Skeletal muscle cell (primary cell): ENCODE results near the gene PRR35.

Experiments
- DNase-seq: peaks from one replicate; pipeline ENCODE4 v3.0.0-alpha.2; 2010; ENCODE audit warnings: low read depth
- H3K4me3 ChIP-seq: 2 replicates; pipeline ENCODE4 v1.5.1; 2011; ENCODE audit warnings: low read depth, mild to moderate bottlenecking, control low read depth, low read length, moderate library complexity

Gene PRR35

DNA sequence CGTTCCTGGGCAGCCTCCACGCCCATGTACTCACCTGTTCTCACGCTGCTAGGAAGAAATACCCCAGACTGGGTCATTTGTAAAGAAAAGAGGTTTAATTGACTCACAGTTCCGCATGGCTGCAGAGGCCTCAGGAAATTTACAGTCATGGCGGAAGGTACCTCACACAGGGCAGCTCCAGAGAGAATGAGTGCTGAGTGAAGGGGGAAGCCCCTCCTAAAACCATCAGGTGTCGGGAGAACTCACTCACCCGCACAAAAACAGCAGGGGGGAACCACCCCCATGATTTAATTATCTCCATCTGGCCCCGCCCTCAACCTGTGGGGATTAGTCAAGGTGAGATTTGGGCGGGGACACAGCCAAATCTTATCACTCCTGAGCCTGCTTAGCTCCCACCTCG lies 47.8 kb downstream of the PRR35 start:
- no peak for DNase-seq
- H3K4me3 ChIP-seq: no peak overlapping the region

DNA sequence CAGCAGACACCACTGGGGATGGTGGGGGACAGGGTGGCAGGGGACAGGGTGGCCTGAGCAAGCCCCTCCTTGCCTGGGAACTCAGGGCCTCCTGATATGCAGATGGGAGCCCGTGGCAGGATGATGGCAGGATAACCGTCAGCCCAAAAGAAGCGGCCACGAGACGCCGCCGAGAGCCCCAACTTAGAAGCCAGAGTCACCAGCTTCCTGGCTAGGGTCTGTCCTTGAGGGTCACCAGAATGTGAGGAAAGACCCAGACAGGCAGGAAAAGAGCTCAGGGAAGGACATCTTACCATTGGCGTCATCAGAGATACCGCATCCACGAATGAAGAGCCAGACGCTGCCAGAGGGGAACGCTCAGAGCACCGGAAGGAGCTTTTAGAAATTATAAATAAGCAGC lies 49.1 kb downstream of the PRR35 start:
- H3K4me3 ChIP-seq: no peak overlapping the region
- DNase-seq: no peak

GRCh38 chr16:609984-610383 lies 49.8 kb downstream of the PRR35 start:
- no peak for DNase-seq
- H3K4me3 ChIP-seq: no peak overlapping the region

DNA sequence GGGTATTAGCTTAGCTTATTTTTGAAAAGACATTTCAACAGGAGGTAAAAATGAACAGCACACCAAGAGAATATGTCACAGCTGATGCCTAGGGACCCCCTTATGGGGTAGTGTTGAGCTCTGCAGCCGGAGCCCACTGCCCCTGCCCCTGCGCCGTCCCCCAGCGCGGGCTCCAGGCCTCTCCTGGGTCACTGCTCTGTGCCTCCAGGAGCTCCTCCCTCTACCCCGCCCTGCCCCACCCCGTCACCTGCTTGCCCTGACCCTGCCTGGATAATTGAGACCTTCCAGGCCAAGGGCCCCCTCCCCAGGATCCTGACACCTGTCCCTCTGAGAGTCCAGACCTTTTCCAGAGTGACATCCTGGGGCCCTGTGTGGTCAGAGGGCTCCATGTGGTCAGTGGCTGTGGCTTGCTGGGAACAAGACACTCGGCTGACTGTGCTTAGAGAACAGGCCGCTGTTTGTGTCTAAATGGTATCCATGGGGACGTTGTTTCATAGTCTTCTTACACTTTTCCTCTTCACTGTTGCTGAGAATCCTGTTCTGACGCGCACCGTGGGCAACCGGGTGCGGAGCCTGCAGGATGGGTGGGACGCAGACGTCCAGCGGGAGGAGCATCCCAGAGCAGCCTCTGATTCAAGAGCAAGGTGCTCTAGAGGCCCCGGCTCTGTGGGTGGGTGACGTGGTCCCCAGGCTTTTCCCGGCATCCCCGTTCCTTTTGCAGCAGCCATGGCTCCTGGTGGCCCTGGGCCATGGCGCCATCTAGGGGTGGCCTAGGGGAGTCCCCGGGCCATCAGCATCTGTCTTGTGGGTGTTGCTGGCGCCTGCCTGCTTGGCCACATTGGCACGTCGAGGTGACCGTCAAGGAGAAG lies 50.6 kb downstream of the PRR35 start:
- DNase-seq: no peak
- no peak overlapping the region for H3K4me3 ChIP-seq

DNA sequence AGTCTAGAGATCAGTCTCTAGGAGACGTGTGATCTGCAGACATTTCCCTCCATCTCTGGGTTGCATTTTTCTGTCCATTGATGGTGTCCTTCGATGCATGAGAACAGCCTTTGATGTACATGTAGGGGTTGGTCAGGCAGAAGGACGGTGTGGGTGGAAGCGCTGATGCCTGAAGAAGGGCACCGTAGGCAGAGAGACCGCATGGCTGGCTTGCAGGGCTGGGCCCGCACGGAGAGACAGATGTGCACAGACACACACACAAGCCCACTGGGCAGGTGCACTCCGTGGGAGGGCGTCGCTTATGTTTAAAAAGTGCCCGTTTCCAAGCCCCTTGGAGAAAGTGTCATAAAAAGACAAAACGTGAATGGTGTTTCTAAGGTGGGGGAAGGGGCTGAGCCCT lies 54.9 kb downstream of the PRR35 start:
- DNase-seq: no peak
- H3K4me3 ChIP-seq: no peak overlapping the region
